Aorta (tissue), 4 donors: ENCODE data around the gene SRCAP. TPM values are rescaled to one million over a fixed set of nuclear protein-coding genes. Genes with fewer than 3 reads are reported as not detected.

Experiments used
- polyA plus RNA-seq, 2 donors: library from polyadenylated mRNA; stranded (reverse); fragments of 200-250 nt; gene quantifications; one replicate each; pipeline ENCODE4 v1.2.3, GENCODE V29; 2013
- total RNA-seq, 2 donors: library from RNA; stranded (reverse); fragmentation: NEBNext Ultra II Directional; extraction: Animal tissue kit (Norgen Biotek cat#: 25700); gene quantifications; one replicate each; pipeline ENCODE4 v1.2.1, GENCODE V29; 2021
- donor health status: healthy with polysubstance abuse.
- donor health status: Bipolar disorder and iron deficiency.
- donor health status: DM: no; HTN: no; CAD: no.
- donor health status: DM: yes; HTN: yes; CAD: no.

Gene SRCAP
- total and polyA plus RNA-seq, 4 donors: 7.1 to 66.2 (median 34.9) TPM

Other genes with a start within 250 kb of the SRCAP start
- 10 to 100 TPM in 1 of 2 donors, 1 to 10 TPM in 1; 7.9 to 13.8 TPM for gene ITGAL, start 226.4 kb upstream of the SRCAP start, total RNA-seq
- gene ITGAL, start 226.4 kb upstream of the SRCAP start, polyA plus RNA-seq: 10 to 100 TPM in 1 of 2 donors, under 1 TPM in 1; 0.77 to 14.3 TPM
- gene ZNF768, start 172.6 kb upstream of the SRCAP start, total RNA-seq: 10 to 100 TPM; 22.3 to 22.8 TPM
- 10 to 100 TPM; 29.9 to 40.2 TPM for gene ZNF768, start 172.6 kb upstream of the SRCAP start, polyA plus RNA-seq
- gene ZNF747, start 164.3 kb upstream of the SRCAP start, total RNA-seq: 1 to 10 TPM; 9.1 to 9.5 TPM
- 1 to 10 TPM; 5.1 to 8.3 TPM for gene ZNF747, start 164.3 kb upstream of the SRCAP start, polyA plus RNA-seq
- 1 to 10 TPM; 6.4 to 8.5 TPM for gene ZNF764, start 140.8 kb upstream of the SRCAP start, total RNA-seq
- 1 to 10 TPM; 1.9 to 4.6 TPM for gene ZNF764, start 140.8 kb upstream of the SRCAP start, polyA plus RNA-seq
- 10 to 100 TPM in 1 of 2 donors, 1 to 10 TPM in 1; 9.0 to 12.9 TPM for gene ZNF688, start 127.5 kb upstream of the SRCAP start, total RNA-seq
- 10 to 100 TPM; 17.4 to 20.2 TPM for gene ZNF688, start 127.5 kb upstream of the SRCAP start, polyA plus RNA-seq
- 10 to 100 TPM in 1 of 2 donors, 1 to 10 TPM in 1; 8.5 to 21.8 TPM for gene ZNF785, start 113.5 kb upstream of the SRCAP start, total RNA-seq
- 1 to 10 TPM; 3.1 to 8.6 TPM for gene ZNF785, start 113.5 kb upstream of the SRCAP start, polyA plus RNA-seq
- 1 to 10 TPM; 5.7 to 7.1 TPM for gene ZNF689, start 88.8 kb upstream of the SRCAP start, total RNA-seq
- 1 to 10 TPM; 2.9 to 3.3 TPM for gene ZNF689, start 88.8 kb upstream of the SRCAP start, polyA plus RNA-seq
- gene PRR14, start 48.2 kb upstream of the SRCAP start, total RNA-seq: 10 to 100 TPM; 50.5 to 53.4 TPM
- 100 to 1,000 TPM in 1 of 2 donors, 10 to 100 TPM in 1; 28.2 to 217 TPM for gene PRR14, start 48.2 kb upstream of the SRCAP start, polyA plus RNA-seq
- 10 to 100 TPM; 52.7 to 56.0 TPM for gene FBRS, start 40.7 kb upstream of the SRCAP start, total RNA-seq
- 10 to 100 TPM; 15.3 to 47.2 TPM for gene FBRS, start 40.7 kb upstream of the SRCAP start, polyA plus RNA-seq
- 10 to 100 TPM; 15.8 to 20.8 TPM for gene PHKG2, start 49.3 kb downstream of the SRCAP start, total RNA-seq
- 10 to 100 TPM; 12.3 to 36.0 TPM for gene PHKG2, start 49.3 kb downstream of the SRCAP start, polyA plus RNA-seq
- 1 to 10 TPM in 1 of 2 donors, under 1 TPM in 1; 0.52 to 2.7 TPM for gene CFAP119, start 62.9 kb downstream of the SRCAP start, total RNA-seq
- 1 to 10 TPM in 1 of 2 donors, under 1 TPM in 1; 0.88 to 9.8 TPM for gene CFAP119, start 62.9 kb downstream of the SRCAP start, polyA plus RNA-seq
- 10 to 100 TPM; 73.9 to 90.2 TPM for gene RNF40, start 63.2 kb downstream of the SRCAP start, total RNA-seq
- gene RNF40, start 63.2 kb downstream of the SRCAP start, polyA plus RNA-seq: 10 to 100 TPM; 22.7 to 59.5 TPM
- 10 to 100 TPM; 11.8 to 13.4 TPM for gene ZNF629, start 88.0 kb downstream of the SRCAP start, total RNA-seq
- gene ZNF629, start 88.0 kb downstream of the SRCAP start, polyA plus RNA-seq: 1 to 10 TPM; 2.1 to 6.7 TPM
- 10 to 100 TPM; 30.2 to 33.9 TPM for gene BCL7C, start 194.9 kb downstream of the SRCAP start, total RNA-seq
- 10 to 100 TPM; 54.8 to 60.7 TPM for gene BCL7C, start 194.9 kb downstream of the SRCAP start, polyA plus RNA-seq
- 1 to 10 TPM; 6.2 to 7.2 TPM for gene CTF1, start 197.4 kb downstream of the SRCAP start, total RNA-seq
- 1 to 10 TPM; 6.4 to 7.9 TPM for gene CTF1, start 197.4 kb downstream of the SRCAP start, polyA plus RNA-seq
- 10 to 100 TPM; 14.7 to 22.7 TPM for gene FBXL19, start 224.4 kb downstream of the SRCAP start, total RNA-seq
- gene FBXL19, start 224.4 kb downstream of the SRCAP start, polyA plus RNA-seq: 10 to 100 TPM in 1 of 2 donors, 1 to 10 TPM in 1; 4.3 to 11.6 TPM
- gene ORAI3, start 249.9 kb downstream of the SRCAP start, total RNA-seq: 10 to 100 TPM; 11.8 to 21.7 TPM
- 10 to 100 TPM in 1 of 2 donors, 1 to 10 TPM in 1; 9.1 to 20.8 TPM for gene ORAI3, start 249.9 kb downstream of the SRCAP start, polyA plus RNA-seq